HEK293 (cell line): ENCODE measurements around the gene HERC2.

Experiments used
- CTCF ChIA-PET: fragments of 350-600 bp; formaldehyde crosslinking; extraction: SDS; loops from one replicate; lab custom pipeline; 2021; ENCODE audit warnings: antibody characterized with exemption; lab: Yijun Ruan, JAX
- POLR2A ChIA-PET: fragments of 300-600 bp; formaldehyde crosslinking; extraction: SDS; loops from one replicate; lab custom pipeline; 2020; ENCODE audit warnings: antibody characterized with exemption, inconsistent platforms; lab: Yijun Ruan, JAX
- H3K27ac ChIP-seq: fragments of 200-500 bp; sonication (Bioruptor generic); 2 replicates; pipeline ENCODE4 v1.5.1; 2014; ENCODE audit warnings: low read depth, low read length, control low read depth, inconsistent platforms; ENCODE audit errors: extremely low read depth
- H3K36me3 ChIP-seq, 2 experiments: fragments of 200-500 bp in 1 of 2; sonication (Bioruptor generic) in 1 of 2; 1 replicate in 1 of 2; 2 replicates in 1 of 2; pipeline ENCODE4 v1.5.1; 2014 to 2017; ENCODE audit warnings: inconsistent platforms in 2 of 2, low read length in 2 of 2; ENCODE audit not compliant: control insufficient read depth in 2 of 2, insufficient read depth in 1 of 2
- H3K4me1 ChIP-seq: fragments of 200-500 bp; sonication (Bioruptor generic); 2 replicates; pipeline ENCODE4 v1.5.1; 2014; ENCODE audit warnings: mild to moderate bottlenecking, low read length, inconsistent platforms; ENCODE audit not compliant: control insufficient read depth, insufficient read depth
- H3K4me3 ChIP-seq: 2 replicates; pipeline ENCODE4 v1.5.1; 2011; ENCODE audit warnings: low read depth, mild to moderate bottlenecking, control low read depth, low read length, moderate library complexity
- H3K9me3 ChIP-seq: fragments of 200-500 bp; sonication (Bioruptor generic); 2 replicates; pipeline ENCODE4 v1.5.1; 2014; ENCODE audit warnings: low read depth, low read length, inconsistent platforms; ENCODE audit not compliant: control insufficient read depth, insufficient read depth
- BCL11A ChIP-seq: fragments of 450-650 bp; formaldehyde crosslinking; IDR thresholded peaks from 2 replicates; pipeline ENCODE4 v1.5.1; 2016; ENCODE audit warnings: low read depth, missing biosample characterization, missing genetic modification characterization
- FEZF1 ChIP-seq: fragments of 450-650 bp; formaldehyde crosslinking; IDR thresholded peaks from 2 replicates; pipeline ENCODE4 v1.5.1; 2016; ENCODE audit warnings: missing biosample characterization, missing genetic modification characterization
- GLIS1 ChIP-seq: fragments of 450-650 bp; formaldehyde crosslinking; IDR thresholded peaks from 2 replicates; pipeline ENCODE4 v1.5.1; 2016; ENCODE audit warnings: missing biosample characterization, missing genetic modification characterization
- KLF1 ChIP-seq: fragments of 450-650 bp; formaldehyde crosslinking; IDR thresholded peaks from 2 replicates; pipeline ENCODE4 v1.5.1; 2016; ENCODE audit warnings: missing biosample characterization, missing genetic modification characterization
- PRDM1 ChIP-seq: fragments of 450-650 bp; formaldehyde crosslinking; IDR thresholded peaks from 2 replicates; pipeline ENCODE4; 2016; ENCODE audit warnings: missing biosample characterization, missing genetic modification characterization
- ZBTB10 ChIP-seq: fragments of 450-650 bp; formaldehyde crosslinking; IDR thresholded peaks from 2 replicates; pipeline ENCODE4 v1.5.1; 2016; ENCODE audit warnings: missing biosample characterization, missing genetic modification characterization
- ZBTB8A ChIP-seq: fragments of 450-650 bp; formaldehyde crosslinking; IDR thresholded peaks from 2 replicates; pipeline ENCODE4 v1.5.1; 2016; ENCODE audit warnings: missing biosample characterization, missing genetic modification characterization
- ZFP41 ChIP-seq: fragments of 450-650 bp; formaldehyde crosslinking; IDR thresholded peaks from 2 replicates; pipeline ENCODE4 v1.5.1; 2016; ENCODE audit warnings: missing biosample characterization, missing genetic modification characterization, borderline replicate concordance
- ZNF157 ChIP-seq: fragments of 450-650 bp; formaldehyde crosslinking; IDR thresholded peaks from 2 replicates; pipeline ENCODE4 v1.5.1; 2016; ENCODE audit warnings: missing biosample characterization, missing genetic modification characterization
- ZNF184 ChIP-seq: fragments of 450-650 bp; IDR thresholded peaks from 2 replicates; pipeline ENCODE4 v1.5.1; 2018; ENCODE audit warnings: missing biosample characterization, mild to moderate bottlenecking, missing genetic modification characterization
- ZNF221 ChIP-seq: fragments of 450-650 bp; formaldehyde crosslinking; IDR thresholded peaks from 2 replicates; pipeline ENCODE4 v1.5.1; 2017; ENCODE audit warnings: missing biosample characterization, missing genetic modification characterization, borderline replicate concordance
- ZNF341 ChIP-seq: fragments of 450-650 bp; formaldehyde crosslinking; IDR thresholded peaks from 2 replicates; pipeline ENCODE4; 2016; ENCODE audit warnings: low read depth, missing biosample characterization, missing genetic modification characterization
- ZNF473 ChIP-seq: fragments of 450-650 bp; formaldehyde crosslinking; IDR thresholded peaks from 2 replicates; pipeline ENCODE4 v1.5.1; 2017; ENCODE audit warnings: missing biosample characterization, missing genetic modification characterization
- ZNF529 ChIP-seq: fragments of 450-650 bp; formaldehyde crosslinking; IDR thresholded peaks from 2 replicates; pipeline ENCODE4 v1.5.1; 2017; ENCODE audit warnings: missing genetic modification characterization, missing biosample characterization; ENCODE audit not compliant: insufficient replicate concordance
- ZNF544 ChIP-seq: fragments of 450-650 bp; formaldehyde crosslinking; IDR thresholded peaks from 2 replicates; pipeline ENCODE4 v1.5.0; 2017; ENCODE audit warnings: missing biosample characterization, missing genetic modification characterization
- ZNF692 ChIP-seq: fragments of 450-650 bp; formaldehyde crosslinking; IDR thresholded peaks from 2 replicates; pipeline ENCODE4 v1.5.1; 2016; ENCODE audit warnings: missing biosample characterization, missing genetic modification characterization
- ZNF701 ChIP-seq: fragments of 450-650 bp; formaldehyde crosslinking; IDR thresholded peaks from 2 replicates; pipeline ENCODE4 v1.5.1; 2016; ENCODE audit warnings: missing biosample characterization, missing genetic modification characterization
- ZNF707 ChIP-seq: fragments of 450-650 bp; formaldehyde crosslinking; IDR thresholded peaks from 2 replicates; pipeline ENCODE4 v1.5.1; 2016; ENCODE audit warnings: missing biosample characterization, missing genetic modification characterization
- ZSCAN5A ChIP-seq: fragments of 450-650 bp; formaldehyde crosslinking; IDR thresholded peaks from 2 replicates; pipeline ENCODE4 v1.5.1; 2016; ENCODE audit warnings: missing biosample characterization, missing genetic modification characterization
- TF ChIP-seq, protein P1 (sequence below): fragments of 450-650 bp; formaldehyde crosslinking; IDR thresholded peaks from 2 replicates; pipeline ENCODE4 v1.5.1; 2017; ENCODE audit warnings: missing biosample characterization, missing genetic modification characterization
- TF ChIP-seq, protein P2 (sequence below): fragments of 450-650 bp; formaldehyde crosslinking; IDR thresholded peaks from 2 replicates; pipeline ENCODE4 v1.5.1; 2016; ENCODE audit warnings: missing biosample characterization, missing genetic modification characterization

Gene HERC2

DNA sequence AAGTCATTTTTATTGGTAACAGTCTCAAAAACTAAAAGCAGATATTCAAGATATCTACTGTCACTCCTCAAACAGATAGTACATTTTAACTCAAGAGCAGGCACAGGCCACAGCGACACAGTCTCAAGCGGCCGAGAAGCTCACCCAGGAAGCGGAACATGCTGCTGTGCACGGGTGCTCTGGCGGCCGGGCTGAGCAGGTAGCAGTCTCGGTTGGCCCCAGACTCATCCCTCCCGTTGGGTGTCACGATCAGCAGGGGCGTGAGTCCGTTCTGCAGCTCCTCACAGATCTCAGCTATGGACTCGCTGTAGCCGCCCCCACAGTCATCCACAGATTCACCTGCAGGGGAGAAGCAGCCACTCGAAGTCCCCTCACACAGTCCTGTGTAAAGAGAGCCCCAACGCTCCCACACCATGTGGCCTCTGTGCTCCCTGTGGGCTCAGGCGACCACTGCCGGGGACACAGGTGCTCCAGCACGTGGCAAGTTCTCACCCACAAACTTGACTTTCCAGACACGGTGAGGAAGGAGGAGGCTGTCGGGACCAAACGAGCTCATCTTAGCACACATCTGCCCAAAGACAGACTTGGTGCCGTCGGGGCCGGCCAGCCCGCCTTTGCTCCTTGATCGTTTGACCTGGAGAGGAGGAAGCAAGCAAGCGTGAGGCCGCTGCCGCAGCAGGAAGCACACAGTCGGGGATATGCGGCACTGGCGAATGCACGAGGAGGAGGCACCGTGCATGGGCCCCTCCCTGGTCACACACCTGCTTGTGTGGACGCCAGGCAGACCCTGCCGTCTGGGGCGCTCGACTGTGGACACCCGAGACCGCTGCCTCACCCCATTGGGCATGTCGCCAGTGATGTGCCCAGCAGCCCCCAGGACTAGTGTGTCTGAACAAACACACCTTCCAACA lies 205.2 kb downstream of the HERC2 start (continued):
- TF ChIP-seq, protein P1, sequence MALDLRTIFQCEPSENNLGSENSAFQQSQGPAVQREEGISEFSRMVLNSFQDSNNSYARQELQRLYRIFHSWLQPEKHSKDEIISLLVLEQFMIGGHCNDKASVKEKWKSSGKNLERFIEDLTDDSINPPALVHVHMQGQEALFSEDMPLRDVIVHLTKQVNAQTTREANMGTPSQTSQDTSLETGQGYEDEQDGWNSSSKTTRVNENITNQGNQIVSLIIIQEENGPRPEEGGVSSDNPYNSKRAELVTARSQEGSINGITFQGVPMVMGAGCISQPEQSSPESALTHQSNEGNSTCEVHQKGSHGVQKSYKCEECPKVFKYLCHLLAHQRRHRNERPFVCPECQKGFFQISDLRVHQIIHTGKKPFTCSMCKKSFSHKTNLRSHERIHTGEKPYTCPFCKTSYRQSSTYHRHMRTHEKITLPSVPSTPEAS, result no peak
- TF ChIP-seq ZSCAN5A, result no peak

- H3K4me3 ChIP-seq, result no peak overlapping the region
- H3K4me1 ChIP-seq, result no peaks in the 10 kb centered on the region
- ChIA-PET POLR2A (no interaction called here), CTCF (interaction anchor here (0.7 kb wide), 1 partner anchor 307 kb away, joined by 3 read pairs; no protein-coding TSS in a partner anchor)
- TF ChIP-seq ZNF692 (no peak), ZNF529 (tag by site-specific recombination) (no peak), ZNF701 (no peak), FEZF1 (tag by site-specific recombination) (no peak), ZNF473 (tag by site-specific recombination) (no peak), GLIS1 (tag by site-specific recombination) (no peak)
- no peak overlapping the region for H3K27ac ChIP-seq
- H3K9me3 ChIP-seq, result no peaks in the 10 kb centered on the region
- peaks cover 0 to 87% of the 10 kb centered on the region in 2 experiments for H3K36me3 ChIP-seq
Measured at GRCh38 chr15:28115871-28116270, 206.1 kb downstream of the HERC2 start.

GRCh38 chr15:28114721-28115622 lies 207.0 kb downstream of the HERC2 start:
- CTCF ChIA-PET, result interaction anchor here (0.7 to 1.7 kb wide), 2 partner anchors 11 to 306 kb away, joined by 3 to 5 read pairs; no protein-coding TSS in a partner anchor
- no peaks in the 10 kb centered on the region for H3K9me3 ChIP-seq
- POLR2A ChIA-PET, result no interaction called here
- no peak overlapping the region for H3K27ac ChIP-seq
- H3K36me3 ChIP-seq, result peaks cover 0 to 83% of the 10 kb centered on the region in 2 experiments
- no peaks in the 10 kb centered on the region for H3K4me1 ChIP-seq
- no peak for TF ChIP-seq ZBTB10 (tag by site-specific recombination)
- no peak for TF ChIP-seq PRDM1 (tag by site-specific recombination)
- TF ChIP-seq ZNF184 (tag by site-specific recombination), result no peak
- TF ChIP-seq ZNF701, result no peak
- TF ChIP-seq ZNF544 (tag by site-specific recombination), result no peak
- TF ChIP-seq ZNF157 (tag by site-specific recombination), result no peak
- TF ChIP-seq BCL11A (tag by site-specific recombination), result no peak
- no peak for TF ChIP-seq ZNF341 (tag by site-specific recombination)
- TF ChIP-seq GLIS1 (tag by site-specific recombination), result no peak
- TF ChIP-seq, protein P2, sequence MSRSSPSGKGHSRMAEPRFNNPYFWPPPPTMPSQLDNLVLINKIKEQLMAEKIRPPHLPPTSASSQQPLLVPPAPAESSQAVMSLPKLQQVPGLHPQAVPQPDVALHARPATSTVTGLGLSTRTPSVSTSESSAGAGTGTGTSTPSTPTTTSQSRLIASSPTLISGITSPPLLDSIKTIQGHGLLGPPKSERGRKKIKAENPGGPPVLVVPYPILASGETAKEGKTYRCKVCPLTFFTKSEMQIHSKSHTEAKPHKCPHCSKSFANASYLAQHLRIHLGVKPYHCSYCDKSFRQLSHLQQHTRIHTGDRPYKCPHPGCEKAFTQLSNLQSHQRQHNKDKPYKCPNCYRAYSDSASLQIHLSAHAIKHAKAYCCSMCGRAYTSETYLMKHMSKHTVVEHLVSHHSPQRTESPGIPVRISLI (tag by site-specific recombination), result no peak
- TF ChIP-seq ZFP41, result no peak
- TF ChIP-seq ZNF221 (tag by site-specific recombination), result no peak
- TF ChIP-seq ZBTB8A, result no peak
- no peak for TF ChIP-seq KLF1 (tag by site-specific recombination)
- no peak for TF ChIP-seq ZNF707 (tag by site-specific recombination)
- no peak overlapping the region for H3K4me3 ChIP-seq
